OCI-LY1 (cell line): Measurements from ENCODE around the gene TRIM63.

Experiments used
- H2AFZ ChIP-seq: fragments of 200-600 bp; sonication (generic), shearing (Covaris generic); 2 replicates; pipeline ENCODE4 v1.6.0; 2014; ENCODE audit warnings: antibody characterized with exemption, mild to moderate bottlenecking, low read length
- H3F3A ChIP-seq: fragments of 200-600 bp; sonication (generic), shearing (Covaris generic); 2 replicates; pipeline ENCODE4 v1.6.0; 2014; ENCODE audit warnings: mild to moderate bottlenecking, antibody characterized with exemption, low read length, moderate library complexity; ENCODE audit not compliant: insufficient read depth
- H3K27ac ChIP-seq: fragments of 200-600 bp; sonication (generic); 2 replicates; pipeline ENCODE4 v1.5.1; 2014; ENCODE audit warnings: low read length, mixed run types, mild to moderate bottlenecking, low read depth; ENCODE audit not compliant: poor library complexity, severe bottlenecking
- H3K27me3 ChIP-seq: fragments of 200-600 bp; sonication (generic); 2 replicates; pipeline ENCODE4 v1.6.0; 2014; ENCODE audit warnings: antibody characterized with exemption, mild to moderate bottlenecking, low read length, moderate library complexity; ENCODE audit not compliant: insufficient read depth
- H3K36me3 ChIP-seq: fragments of 200-600 bp; sonication (generic); 2 replicates; pipeline ENCODE4 v1.6.1; 2014; ENCODE audit warnings: mild to moderate bottlenecking, antibody characterized with exemption, low read length, moderate library complexity, mixed read lengths; ENCODE audit not compliant: insufficient read depth
- H3K4me1 ChIP-seq: fragments of 200-600 bp; sonication (generic); 2 replicates; pipeline ENCODE4 v1.5.1; 2014; ENCODE audit warnings: mild to moderate bottlenecking, low read length, moderate library complexity; ENCODE audit not compliant: insufficient read depth, severe bottlenecking
- H3K4me2 ChIP-seq: fragments of 200-600 bp; sonication (generic), shearing (Covaris generic); 2 replicates; pipeline ENCODE4 v1.6.1; 2014; ENCODE audit warnings: low read length
- H3K4me3 ChIP-seq: fragments of 200-600 bp; sonication (generic); 2 replicates; pipeline ENCODE4 v1.5.1; 2014; ENCODE audit warnings: low read length, low read depth, mild to moderate bottlenecking, mixed read lengths; ENCODE audit not compliant: poor library complexity, severe bottlenecking
- H3K79me2 ChIP-seq: fragments of 200-600 bp; shearing (Covaris generic); 2 replicates; pipeline ENCODE4 v1.6.1; 2016; ENCODE audit warnings: mixed run types, low read length, mixed read lengths; ENCODE audit not compliant: insufficient read depth
- H3K9ac ChIP-seq: fragments of 200-600 bp; sonication (generic), shearing (Covaris generic); 2 replicates; pipeline ENCODE4 v1.6.1; 2014; ENCODE audit warnings: mild to moderate bottlenecking, low read length, mixed read lengths
- H3K9me2 ChIP-seq: fragments of 200-600 bp; sonication (generic), shearing (Covaris generic); 2 replicates; pipeline ENCODE4 v1.6.1; 2014; ENCODE audit warnings: low read depth, mild to moderate bottlenecking, low read length, mixed read lengths
- H3K9me3 ChIP-seq: fragments of 200-600 bp; shearing (Covaris generic); 2 replicates; pipeline ENCODE4 v1.6.1; 2014; ENCODE audit warnings: low read length, mixed read lengths
- H4K20me1 ChIP-seq: fragments of 200-600 bp; sonication (generic), shearing (Covaris generic); 2 replicates; pipeline ENCODE4 v1.6.0; 2016; ENCODE audit warnings: mild to moderate bottlenecking, low read length; ENCODE audit not compliant: insufficient read depth
- CTCF ChIP-seq: fragments of 200-600 bp; sonication (generic), shearing (Covaris generic); IDR thresholded peaks from 2 replicates; pipeline ENCODE4 v1.5.1; 2017; ENCODE audit warnings: mild to moderate bottlenecking, antibody characterized with exemption, low read length, moderate library complexity, mixed read lengths
- EZH2 ChIP-seq: fragments of 200-600 bp; sonication (generic), shearing (Covaris generic); IDR thresholded peaks from 2 replicates; pipeline ENCODE4 v1.8.0; 2017; ENCODE audit warnings: borderline replicate concordance, mixed run types, mild to moderate bottlenecking, antibody characterized with exemption, low read length, moderate library complexity, mixed read lengths

TRIM63 gene

GRCh38 chr1:26064553-26064952 lies 2.9 kb downstream of the TRIM63 start:
- H4K20me1 ChIP-seq, result no peaks in the 10 kb centered on the region
- no peaks in the 10 kb centered on the region for H3K4me1 ChIP-seq
- H3K4me3 ChIP-seq, result no peak overlapping the region
- H3F3A ChIP-seq, result no peaks in the 10 kb centered on the region
- no peaks in the 10 kb centered on the region for H3K9me3 ChIP-seq
- no peak overlapping the region for H3K27ac ChIP-seq
- no peak overlapping the region for H2AFZ ChIP-seq
- H3K9me2 ChIP-seq, result no peaks in the 10 kb centered on the region
- no peak overlapping the region for H3K9ac ChIP-seq
- no peaks in the 10 kb centered on the region for H3K36me3 ChIP-seq
- H3K4me2 ChIP-seq, result no peak overlapping the region
- H3K27me3 ChIP-seq, result 0 out of 2 replicates have a peak, but pooled peaks cover 6% of the 10 kb centered on the region
- TF ChIP-seq EZH2 (no peak), CTCF (no peak)
- H3K79me2 ChIP-seq, result no peaks in the 10 kb centered on the region

DNA sequence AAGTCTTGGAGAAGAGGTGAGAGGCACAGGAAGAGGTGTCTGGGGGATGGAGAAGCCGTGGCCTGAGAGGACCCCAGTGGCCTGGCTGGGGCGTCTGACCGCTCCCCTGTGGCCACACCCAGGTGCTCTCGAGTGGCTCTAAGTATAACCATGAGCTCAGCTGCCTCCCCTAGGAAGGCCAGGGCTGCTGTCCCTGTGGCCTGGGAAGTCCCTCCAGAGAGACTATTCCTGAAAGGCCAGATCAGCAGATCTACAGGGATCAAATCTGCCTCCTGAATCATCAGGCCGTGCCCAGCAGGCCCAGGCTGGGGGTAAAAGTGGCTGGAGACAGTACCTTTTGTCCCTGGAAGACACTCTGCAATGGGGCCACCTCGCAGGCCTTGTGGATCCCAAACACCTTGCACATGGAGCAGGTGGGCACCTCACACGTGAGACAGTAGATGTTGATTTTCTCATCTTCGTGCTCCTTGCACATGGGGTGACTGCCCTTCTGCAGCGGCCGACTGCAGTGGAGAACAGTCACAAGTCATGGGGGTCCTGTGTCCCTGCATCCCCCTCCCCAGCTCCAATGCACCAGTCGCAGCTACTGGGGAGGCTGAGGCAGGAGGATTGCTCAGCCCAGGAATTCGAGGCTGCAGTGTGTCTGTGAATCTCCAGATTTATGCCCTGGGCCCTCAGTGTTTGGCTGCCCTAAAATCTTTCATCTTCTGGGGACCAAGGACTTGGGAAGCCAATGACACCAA lies 6.4 kb downstream of the TRIM63 start:
- Histone ChIP-seq H4K20me1 (no peaks in the 10 kb centered on the region), H3K27ac (no peak overlapping the region), H3K9me2 (no peaks in the 10 kb centered on the region), H3K4me3 (no peak overlapping the region), H3F3A (no peaks in the 10 kb centered on the region), H3K9ac (no peak overlapping the region), H3K36me3 (no peaks in the 10 kb centered on the region), H2AFZ (no peak overlapping the region), H3K4me1 (no peaks in the 10 kb centered on the region), H3K27me3 (0 out of 2 replicates have a peak, but pooled peaks cover 6% of the 10 kb centered on the region), H3K9me3 (no peaks in the 10 kb centered on the region), H3K4me2 (no peak overlapping the region), H3K79me2 (no peaks in the 10 kb centered on the region)
- TF ChIP-seq EZH2, result no peak
- no peak for TF ChIP-seq CTCF

GRCh38 chr1:26059906-26060305 lies 7.5 kb downstream of the TRIM63 start:
- Histone ChIP-seq H3K4me2 (no peak overlapping the region), H4K20me1 (no peaks in the 10 kb centered on the region), H3K9me2 (no peaks in the 10 kb centered on the region), H3F3A (no peaks in the 10 kb centered on the region), H3K9ac (no peak overlapping the region), H3K27me3 (0 out of 2 replicates have a peak, but pooled peaks cover 6% of the 10 kb centered on the region), H2AFZ (no peak overlapping the region), H3K36me3 (no peaks in the 10 kb centered on the region), H3K27ac (no peak overlapping the region), H3K4me1 (no peaks in the 10 kb centered on the region), H3K79me2 (no peaks in the 10 kb centered on the region), H3K9me3 (no peaks in the 10 kb centered on the region), H3K4me3 (no peak overlapping the region)
- TF ChIP-seq CTCF (no peak), EZH2 (no peak)
